HepG2 (cell line): ENCODE data around the gene SMURF1. TPM values are rescaled to one million over a fixed set of nuclear protein-coding genes. Genes with fewer than 3 reads are reported as not detected.
A peak's percentile ranks its signal among the peaks of the same experiment; 100 is the strongest.

ENCODE experiments used
- ATRX ChIP-seq: sonication (generic); formaldehyde crosslinking; IDR thresholded peaks from 2 replicates; pipeline ENCODE4 v1.4.0; 2020; ENCODE audit warnings: missing genetic modification reagents, borderline replicate concordance
- DPF2 ChIP-seq: sonication (generic); formaldehyde crosslinking; IDR thresholded peaks from 2 replicates; pipeline ENCODE4 v1.4.0; 2020; ENCODE audit warnings: mild to moderate bottlenecking, low read depth, missing genetic modification reagents, borderline replicate concordance
- GLMP ChIP-seq: sonication (generic); formaldehyde crosslinking; IDR thresholded peaks from 2 replicates; pipeline ENCODE4 v1.9.0; 2021; ENCODE audit warnings: missing genetic modification reagents, mild to moderate bottlenecking, borderline replicate concordance
- HHEX ChIP-seq: IDR thresholded peaks from 2 replicates; pipeline ENCODE4 v1.6.1; 2016; ENCODE audit warnings: control low read depth
- HIVEP1 ChIP-seq: sonication (generic); formaldehyde crosslinking; IDR thresholded peaks from 2 replicates; pipeline ENCODE4 v1.4.0; 2020; ENCODE audit warnings: mild to moderate bottlenecking, missing genetic modification reagents
- ISL2 ChIP-seq: sonication (generic); formaldehyde crosslinking; IDR thresholded peaks from 2 replicates; pipeline ENCODE4 v1.5.0; 2020; ENCODE audit warnings: missing genetic modification reagents
- NCOA5 ChIP-seq: sonication (generic); formaldehyde crosslinking; IDR thresholded peaks from 2 replicates; pipeline ENCODE4 v1.4.0; 2020; ENCODE audit warnings: missing genetic modification reagents
- NCOR1 ChIP-seq: fragments of 200-600 bp; sonication (generic); IDR thresholded peaks from 2 replicates; pipeline ENCODE4 v1.7.0; 2017; ENCODE audit warnings: antibody characterized with exemption, low read length, borderline replicate concordance
- NKX3-1 ChIP-seq: sonication (generic); formaldehyde crosslinking; IDR thresholded peaks from 2 replicates; pipeline ENCODE4 v1.5.0; 2020; ENCODE audit warnings: missing genetic modification reagents
- RELA ChIP-seq: sonication (generic); formaldehyde crosslinking; IDR thresholded peaks from 2 replicates; pipeline ENCODE4 v1.4.0; 2020; ENCODE audit warnings: missing genetic modification reagents
- SNRNP70 ChIP-seq: fragments of 200-400 bp; formaldehyde crosslinking; IDR thresholded peaks from 2 replicates; pipeline ENCODE4 v1.6.1; 2017; ENCODE audit warnings: mild to moderate bottlenecking, low read depth, low read length, moderate library complexity
- STAG1 ChIP-seq: sonication (generic); formaldehyde crosslinking; IDR thresholded peaks from 2 replicates; pipeline ENCODE4 v1.4.0; 2020; ENCODE audit warnings: missing genetic modification reagents
- ZNF205 ChIP-seq: IDR thresholded peaks from 2 replicates; pipeline ENCODE4 v1.6.1; 2018; ENCODE audit warnings: missing biosample characterization, missing genetic modification reagents
- ZNF501 ChIP-seq: sonication (generic); formaldehyde crosslinking; IDR thresholded peaks from 2 replicates; pipeline ENCODE4 v1.5.1; 2020; ENCODE audit warnings: mild to moderate bottlenecking, moderate library complexity, missing genetic modification reagents
- polyA plus RNA-seq, 8 experiments: library from polyadenylated mRNA; depleted of rRNA in 3 of 8; stranded (reverse) in 7 of 8; unstranded in 1 of 8; fragments of >200 nt; fragmentation: Illumina TruSeq in 4 of 8; extraction: Trizol in 4 of 8; gene quantifications; 2 replicates each; pipeline versions ENCODE4 v1.2.1 to v1.2.3, GENCODE V29; 2011 to 2016; ENCODE audit warnings: low read depth in 4 of 8, missing spikeins in 1 of 8, mixed read lengths in 1 of 8; ENCODE audit not compliant: insufficient read depth in 1 of 8
- total RNA-seq, 5 experiments: library from RNA; depleted of rRNA; stranded (reverse); fragments of >200 nt; fragmentation: Illumina TruSeq; extraction: Trizol; gene quantifications; 2 replicates each; pipeline ENCODE4 v1.2.3, GENCODE V29; 2016; ENCODE audit warnings: low read depth in 1 of 5
- TF ChIP-seq, protein P1 (sequence below): IDR thresholded peaks from 2 replicates; pipeline ENCODE4 v1.6.1; 2012; ENCODE audit warnings: inconsistent platforms
- TF ChIP-seq, protein P2 (sequence below): sonication (generic); formaldehyde crosslinking; IDR thresholded peaks from 2 replicates; pipeline ENCODE4 v1.4.0; 2020; ENCODE audit warnings: missing genetic modification reagents, mild to moderate bottlenecking, borderline replicate concordance
- TF ChIP-seq, protein P3 (sequence below): sonication (generic); formaldehyde crosslinking; IDR thresholded peaks from 2 replicates; pipeline ENCODE4 v1.4.0; 2020; ENCODE audit warnings: missing genetic modification reagents, borderline replicate concordance

The SMURF1 gene
- total and polyA plus RNA-seq, 2 of the 13 experiments (the other 11 are each of a cell fraction or from before 2014, with no cell fraction given), result 8.3 to 11.1 TPM

DNA sequence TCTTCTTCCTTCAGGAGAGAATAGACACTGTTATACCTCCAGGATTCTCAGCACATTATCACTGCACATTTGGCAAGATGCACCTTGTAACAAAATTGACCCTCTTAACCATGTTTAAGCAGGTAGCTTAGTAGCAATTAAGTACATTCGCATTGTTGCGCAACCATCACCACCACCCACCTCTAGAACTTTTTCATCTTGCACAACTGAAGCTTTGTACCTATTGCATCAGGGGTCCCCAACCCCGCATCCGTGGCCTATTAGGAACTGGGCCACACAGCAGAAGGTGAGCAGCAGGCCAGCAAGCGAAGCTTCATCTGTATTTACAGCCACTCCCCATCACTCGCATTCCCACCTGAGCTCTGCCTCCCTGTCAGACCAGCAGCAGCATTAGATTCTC lies 29.9 kb upstream of the SMURF1 start (continued):
- TF ChIP-seq, protein P1, sequence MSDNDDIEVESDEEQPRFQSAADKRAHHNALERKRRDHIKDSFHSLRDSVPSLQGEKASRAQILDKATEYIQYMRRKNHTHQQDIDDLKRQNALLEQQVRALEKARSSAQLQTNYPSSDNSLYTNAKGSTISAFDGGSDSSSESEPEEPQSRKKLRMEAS, result peak; percentile 30; the same call in 1 of the 2 replicates
- no peak for TF ChIP-seq HHEX (CRISPR knock-in tag)
- no peak for TF ChIP-seq ATRX (CRISPR knock-in tag)
- TF ChIP-seq, protein P2, sequence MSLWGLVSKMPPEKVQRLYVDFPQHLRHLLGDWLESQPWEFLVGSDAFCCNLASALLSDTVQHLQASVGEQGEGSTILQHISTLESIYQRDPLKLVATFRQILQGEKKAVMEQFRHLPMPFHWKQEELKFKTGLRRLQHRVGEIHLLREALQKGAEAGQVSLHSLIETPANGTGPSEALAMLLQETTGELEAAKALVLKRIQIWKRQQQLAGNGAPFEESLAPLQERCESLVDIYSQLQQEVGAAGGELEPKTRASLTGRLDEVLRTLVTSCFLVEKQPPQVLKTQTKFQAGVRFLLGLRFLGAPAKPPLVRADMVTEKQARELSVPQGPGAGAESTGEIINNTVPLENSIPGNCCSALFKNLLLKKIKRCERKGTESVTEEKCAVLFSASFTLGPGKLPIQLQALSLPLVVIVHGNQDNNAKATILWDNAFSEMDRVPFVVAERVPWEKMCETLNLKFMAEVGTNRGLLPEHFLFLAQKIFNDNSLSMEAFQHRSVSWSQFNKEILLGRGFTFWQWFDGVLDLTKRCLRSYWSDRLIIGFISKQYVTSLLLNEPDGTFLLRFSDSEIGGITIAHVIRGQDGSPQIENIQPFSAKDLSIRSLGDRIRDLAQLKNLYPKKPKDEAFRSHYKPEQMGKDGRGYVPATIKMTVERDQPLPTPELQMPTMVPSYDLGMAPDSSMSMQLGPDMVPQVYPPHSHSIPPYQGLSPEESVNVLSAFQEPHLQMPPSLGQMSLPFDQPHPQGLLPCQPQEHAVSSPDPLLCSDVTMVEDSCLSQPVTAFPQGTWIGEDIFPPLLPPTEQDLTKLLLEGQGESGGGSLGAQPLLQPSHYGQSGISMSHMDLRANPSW (CRISPR knock-in tag), result no peak
- TF ChIP-seq DPF2 (CRISPR knock-in tag), result 0 out of 2 replicates have a peak, but pooled peaks have one; percentile 36
- TF ChIP-seq NKX3-1 (CRISPR knock-in tag), result no peak
- TF ChIP-seq NCOR1, result peak; percentile 87; the same call in 1 of the 2 replicates
- no peak for TF ChIP-seq GLMP (CRISPR knock-in tag)
- TF ChIP-seq SNRNP70, result no peak
- TF ChIP-seq ZNF501, result no peak
- no peak for TF ChIP-seq STAG1 (CRISPR knock-in tag)
- TF ChIP-seq ISL2 (CRISPR knock-in tag), result peak; percentile 50
- TF ChIP-seq, protein P3, sequence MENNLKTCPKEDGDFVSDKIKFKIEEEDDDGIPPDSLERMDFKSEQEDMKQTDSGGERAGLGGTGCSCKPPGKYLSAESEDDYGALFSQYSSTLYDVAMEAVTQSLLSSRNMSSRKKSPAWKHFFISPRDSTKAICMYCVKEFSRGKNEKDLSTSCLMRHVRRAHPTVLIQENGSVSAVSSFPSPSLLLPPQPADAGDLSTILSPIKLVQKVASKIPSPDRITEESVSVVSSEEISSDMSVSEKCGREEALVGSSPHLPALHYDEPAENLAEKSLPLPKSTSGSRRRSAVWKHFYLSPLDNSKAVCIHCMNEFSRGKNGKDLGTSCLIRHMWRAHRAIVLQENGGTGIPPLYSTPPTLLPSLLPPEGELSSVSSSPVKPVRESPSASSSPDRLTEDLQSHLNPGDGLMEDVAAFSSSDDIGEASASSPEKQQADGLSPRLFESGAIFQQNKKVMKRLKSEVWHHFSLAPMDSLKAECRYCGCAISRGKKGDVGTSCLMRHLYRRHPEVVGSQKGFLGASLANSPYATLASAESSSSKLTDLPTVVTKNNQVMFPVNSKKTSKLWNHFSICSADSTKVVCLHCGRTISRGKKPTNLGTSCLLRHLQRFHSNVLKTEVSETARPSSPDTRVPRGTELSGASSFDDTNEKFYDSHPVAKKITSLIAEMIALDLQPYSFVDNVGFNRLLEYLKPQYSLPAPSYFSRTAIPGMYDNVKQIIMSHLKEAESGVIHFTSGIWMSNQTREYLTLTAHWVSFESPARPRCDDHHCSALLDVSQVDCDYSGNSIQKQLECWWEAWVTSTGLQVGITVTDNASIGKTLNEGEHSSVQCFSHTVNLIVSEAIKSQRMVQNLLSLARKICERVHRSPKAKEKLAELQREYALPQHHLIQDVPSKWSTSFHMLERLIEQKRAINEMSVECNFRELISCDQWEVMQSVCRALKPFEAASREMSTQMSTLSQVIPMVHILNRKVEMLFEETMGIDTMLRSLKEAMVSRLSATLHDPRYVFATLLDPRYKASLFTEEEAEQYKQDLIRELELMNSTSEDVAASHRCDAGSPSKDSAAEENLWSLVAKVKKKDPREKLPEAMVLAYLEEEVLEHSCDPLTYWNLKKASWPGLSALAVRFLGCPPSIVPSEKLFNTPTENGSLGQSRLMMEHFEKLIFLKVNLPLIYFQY (CRISPR knock-in tag), result peak; percentile 82; the same call in 1 of the 2 replicates
- TF ChIP-seq NCOA5, result no peak
- TF ChIP-seq ZNF205 (CRISPR knock-in tag), result no peak
- no peak for TF ChIP-seq RELA (CRISPR knock-in tag)
- TF ChIP-seq HIVEP1 (CRISPR knock-in tag), result no peak
